HEK293T (cell line): Measurements from ENCODE around the gene IL17RA.

Source experiments
- CTCF ChIA-PET: fragments of 350-600 bp; formaldehyde crosslinking; extraction: SDS; loops from one replicate; lab custom pipeline; 2021; ENCODE audit warnings: antibody characterized with exemption, inconsistent platforms; lab: Yijun Ruan, JAX
- POLR2A ChIA-PET: fragments of 350-600 bp; formaldehyde crosslinking; extraction: SDS; loops from one replicate; lab custom pipeline; 2020; ENCODE audit warnings: antibody characterized with exemption, inconsistent platforms; lab: Yijun Ruan, JAX
- DNase-seq: peaks from one replicate; pipeline ENCODE4 v3.0.0; 2012; ENCODE audit warnings: mixed read lengths; ENCODE audit errors: extremely low spot score
- ARNT ChIP-seq: fragments of 450-650 bp; IDR thresholded peaks from 2 replicates; pipeline ENCODE4 v1.6.1; 2017; ENCODE audit warnings: mild to moderate bottlenecking
- BHLHE40 ChIP-seq: fragments of 450-650 bp; IDR thresholded peaks from 2 replicates; pipeline ENCODE4 v1.6.1; 2016; ENCODE audit warnings: mild to moderate bottlenecking, moderate library complexity, borderline replicate concordance
- CTBP1 ChIP-seq: fragments of 450-650 bp; IDR thresholded peaks from 2 replicates; pipeline ENCODE4 v1.6.1; 2016; ENCODE audit warnings: borderline replicate concordance
- ELF4 ChIP-seq: fragments of 450-650 bp; IDR thresholded peaks from 2 replicates; pipeline ENCODE4 v1.6.1; 2017; ENCODE audit warnings: antibody characterized with exemption
- FOXA1 ChIP-seq: fragments of 450-650 bp; IDR thresholded peaks from 2 replicates; pipeline ENCODE4 v1.6.1; 2016; ENCODE audit warnings: mild to moderate bottlenecking
- FOXK2 ChIP-seq: fragments of 450-650 bp; IDR thresholded peaks from 2 replicates; pipeline ENCODE4 v1.6.1; 2016; ENCODE audit warnings: mild to moderate bottlenecking
- FOXM1 ChIP-seq: fragments of 450-650 bp; IDR thresholded peaks from 2 replicates; pipeline ENCODE4 v1.6.1; 2017; ENCODE audit warnings: mild to moderate bottlenecking, borderline replicate concordance
- HDGF ChIP-seq: fragments of 450-650 bp; IDR thresholded peaks from 2 replicates; pipeline ENCODE4 v1.6.1; 2017; ENCODE audit warnings: antibody characterized with exemption, borderline replicate concordance
- L3MBTL2 ChIP-seq: fragments of 450-650 bp; conservative IDR thresholded peaks from 2 replicates; pipeline ENCODE4 v1.6.1; 2016; ENCODE audit warnings: mild to moderate bottlenecking
- LEF1 ChIP-seq: fragments of 450-650 bp; IDR thresholded peaks from 2 replicates; pipeline ENCODE4 v1.6.1; 2017; ENCODE audit warnings: mild to moderate bottlenecking, borderline replicate concordance
- NFRKB ChIP-seq: fragments of 450-650 bp; IDR thresholded peaks from 2 replicates; pipeline ENCODE4 v1.6.1; 2016; ENCODE audit warnings: mild to moderate bottlenecking, moderate library complexity
- SP1 ChIP-seq: fragments of 450-650 bp; IDR thresholded peaks from 2 replicates; pipeline ENCODE4 v1.6.1; 2017
- SUZ12 ChIP-seq: fragments of 450-650 bp; IDR thresholded peaks from 2 replicates; pipeline ENCODE4 v1.6.1; 2016; ENCODE audit warnings: mild to moderate bottlenecking
- TARDBP ChIP-seq: fragments of 450-650 bp; IDR thresholded peaks from 2 replicates; pipeline ENCODE4 v1.6.1; 2016
- ZNF384 ChIP-seq: fragments of 450-650 bp; IDR thresholded peaks from 2 replicates; pipeline ENCODE4 v1.6.1; 2016
- TF ChIP-seq, protein P1 (sequence below): fragments of 450-650 bp; IDR thresholded peaks from 2 replicates; pipeline ENCODE4 v1.6.1; 2016

Gene IL17RA

DNA sequence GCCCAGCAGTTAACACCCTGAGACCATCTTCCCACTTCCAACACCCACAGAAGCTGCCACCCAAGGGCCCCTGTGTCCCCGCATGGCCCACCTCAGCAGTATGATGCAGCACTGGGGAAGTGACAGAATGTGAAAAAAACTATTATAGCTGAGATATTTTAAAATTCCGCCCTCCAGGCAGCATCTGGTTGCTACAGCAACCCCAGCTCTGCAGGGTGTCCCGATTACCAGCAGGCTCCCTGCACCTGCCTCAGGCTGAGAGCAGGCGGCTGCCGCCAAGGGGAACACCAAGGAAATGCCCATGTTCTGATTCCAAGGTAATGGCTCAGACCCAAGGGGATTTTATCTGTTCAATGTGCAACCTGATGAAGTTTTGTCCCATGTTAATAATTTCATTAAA, 46.9 kb downstream of the IL17RA start:
- CTCF ChIA-PET: interaction anchor here (1.3 kb wide), 1 partner anchor 40 kb away, joined by 5 read pairs; no protein-coding TSS in a partner anchor
- POLR2A ChIA-PET: interaction anchor here (0.8 to 1.4 kb wide), 2 partner anchors 9 to 40 kb away, joined by 3 to 8 read pairs; no protein-coding TSS in a partner anchor
- peak; percentile 45 for DNase-seq
- TF ChIP-seq TARDBP (no peak), FOXK2 (no peak), ZNF384 (no peak), SP1 (no peak), NFRKB (no peak), SUZ12 (no peak), FOXA1 (no peak), ELF4 (no peak), FOXM1 (no peak), CTBP1 (no peak), BHLHE40 (no peak), L3MBTL2 (no peak), LEF1 (no peak), ARNT (no peak), HDGF (no peak)
- TF ChIP-seq, protein P1, sequence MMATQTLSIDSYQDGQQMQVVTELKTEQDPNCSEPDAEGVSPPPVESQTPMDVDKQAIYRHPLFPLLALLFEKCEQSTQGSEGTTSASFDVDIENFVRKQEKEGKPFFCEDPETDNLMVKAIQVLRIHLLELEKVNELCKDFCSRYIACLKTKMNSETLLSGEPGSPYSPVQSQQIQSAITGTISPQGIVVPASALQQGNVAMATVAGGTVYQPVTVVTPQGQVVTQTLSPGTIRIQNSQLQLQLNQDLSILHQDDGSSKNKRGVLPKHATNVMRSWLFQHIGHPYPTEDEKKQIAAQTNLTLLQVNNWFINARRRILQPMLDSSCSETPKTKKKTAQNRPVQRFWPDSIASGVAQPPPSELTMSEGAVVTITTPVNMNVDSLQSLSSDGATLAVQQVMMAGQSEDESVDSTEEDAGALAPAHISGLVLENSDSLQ: no peak

DNA sequence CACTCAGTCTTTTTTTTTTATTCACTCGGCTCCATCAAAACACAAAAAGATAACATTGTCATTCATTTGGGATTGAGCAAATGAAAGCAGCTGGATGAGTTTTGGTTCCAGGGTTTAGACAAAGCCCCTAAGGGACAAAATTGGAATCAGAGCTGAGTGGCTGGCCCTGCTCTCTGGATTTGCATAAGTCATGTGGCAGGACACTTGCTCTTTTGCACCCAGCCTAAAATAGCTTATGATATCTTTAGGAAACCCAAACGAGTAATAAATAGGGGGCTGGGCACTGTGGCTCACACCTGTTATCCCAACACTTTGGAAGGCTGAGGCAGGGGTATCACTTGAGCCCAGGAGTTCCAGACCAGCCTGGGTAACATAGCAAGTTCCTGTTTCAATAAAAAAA, 47.3 kb downstream of the IL17RA start:
- DNase-seq: no peak
- ChIA-PET POLR2A (interaction anchor here (0.8 to 1.4 kb wide), 2 partner anchors 10 to 39 kb away, joined by 3 to 8 read pairs; no protein-coding TSS in a partner anchor), CTCF (interaction anchor here (1.3 kb wide), 1 partner anchor 40 kb away, joined by 5 read pairs; no protein-coding TSS in a partner anchor)
- TF ChIP-seq, protein P1: no peak
- TF ChIP-seq LEF1 (no peak), ARNT (no peak), L3MBTL2 (no peak), ZNF384 (no peak), FOXK2 (no peak), TARDBP (no peak), CTBP1 (no peak)

DNA sequence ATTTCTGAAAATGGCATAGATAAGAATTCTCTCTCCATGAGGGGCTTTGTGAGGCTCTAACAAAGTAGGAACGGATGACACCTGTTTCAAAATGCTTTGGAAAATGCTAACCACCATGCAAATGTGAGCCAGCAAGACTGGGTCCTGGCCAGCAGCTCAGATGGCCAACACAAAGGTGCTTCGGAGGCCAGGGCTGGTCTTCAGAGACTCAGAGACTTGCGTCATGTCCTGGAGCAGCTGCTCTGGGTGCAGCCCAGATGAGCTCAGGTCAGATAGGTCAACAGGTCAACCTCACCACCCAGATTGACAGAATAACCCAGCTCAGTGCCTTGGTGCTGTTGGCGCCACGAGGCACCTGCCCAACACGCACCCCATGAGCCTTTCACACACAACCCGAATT, 48.3 kb downstream of the IL17RA start:
- CTCF ChIA-PET: no interaction called here
- POLR2A ChIA-PET: no interaction called here

DNA sequence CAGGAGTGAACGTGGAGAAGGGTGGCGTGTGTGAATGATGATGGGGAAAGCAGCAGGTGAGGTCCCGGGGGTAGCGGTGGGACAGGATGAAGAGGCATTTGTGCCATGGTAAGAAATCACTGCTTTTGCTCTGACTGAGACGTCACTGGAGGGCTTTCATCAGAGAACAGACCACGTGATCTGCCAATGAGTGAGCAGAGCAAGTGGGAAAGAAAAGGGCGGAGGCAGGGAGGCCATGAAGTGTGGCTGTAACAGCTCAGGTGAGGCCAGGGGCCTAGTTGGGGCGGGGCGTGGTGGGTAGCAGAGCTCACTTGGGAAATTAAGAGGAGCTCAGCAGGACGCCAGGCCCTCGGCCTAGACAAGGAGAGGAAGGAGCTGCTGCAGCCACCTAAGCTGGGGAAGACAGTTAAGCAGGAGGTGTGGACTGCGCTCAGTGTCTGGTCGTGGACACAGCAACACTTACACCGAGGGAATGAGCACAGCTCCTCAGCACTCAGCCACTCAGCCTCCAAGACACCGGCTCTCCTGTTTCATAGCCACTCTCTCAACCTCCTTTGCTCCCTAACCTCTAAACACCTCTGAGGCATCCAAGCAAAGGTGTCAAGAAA, 50.5 kb downstream of the IL17RA start:
- ChIA-PET CTCF (no interaction called here), POLR2A (interaction anchor here (1.1 kb wide), 1 partner anchor 14 kb away, joined by 3 read pairs; the partner anchor contains the start of gene TMEM121B)
- no peak for TF ChIP-seq L3MBTL2
- DNase-seq: no peak

More for the DNA sequence above, 48.3 kb downstream of the IL17RA start:
- no peak for TF ChIP-seq ARNT
- TF ChIP-seq, protein P1: no peak
- TF ChIP-seq TARDBP: no peak
- no peak for TF ChIP-seq HDGF
- no peak for TF ChIP-seq FOXK2
- no peak for TF ChIP-seq SUZ12
- TF ChIP-seq LEF1: no peak
- no peak for TF ChIP-seq SP1
- TF ChIP-seq CTBP1: no peak
- no peak for TF ChIP-seq BHLHE40
- no peak for TF ChIP-seq NFRKB
- no peak for TF ChIP-seq L3MBTL2
- no peak for TF ChIP-seq FOXA1
- TF ChIP-seq ZNF384: no peak
- TF ChIP-seq FOXM1: no peak
- TF ChIP-seq ELF4: no peak
- no peak for DNase-seq

DNA sequence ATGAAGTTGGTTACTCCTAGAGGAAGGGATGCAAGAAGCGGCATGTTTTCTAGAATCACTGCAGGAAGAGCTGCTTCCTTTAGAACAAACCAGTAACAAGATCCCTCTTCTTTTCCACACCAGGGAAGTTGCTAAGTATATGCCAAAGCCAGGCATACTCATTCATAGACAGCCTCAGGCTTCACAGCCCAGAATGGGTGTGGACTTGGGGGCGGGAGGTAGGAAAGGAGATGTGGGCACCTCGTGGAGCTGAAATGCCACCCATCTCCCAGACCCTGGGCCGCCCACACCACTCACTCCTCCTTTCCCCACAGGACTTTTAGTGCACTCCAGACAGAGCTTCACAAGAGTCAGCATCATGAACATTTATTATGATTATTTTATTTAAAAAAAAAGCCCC, 52.4 kb downstream of the IL17RA start:
- TF ChIP-seq SUZ12 (no peak), FOXM1 (no peak), ARNT (no peak), FOXA1 (no peak), FOXK2 (no peak), TARDBP (no peak), ELF4 (no peak), NFRKB (no peak), BHLHE40 (no peak), ZNF384 (no peak), L3MBTL2 (no peak)
- TF ChIP-seq, protein P1: no peak
- POLR2A ChIA-PET: no interaction called here
- CTCF ChIA-PET: no interaction called here
- no peak for DNase-seq

DNA sequence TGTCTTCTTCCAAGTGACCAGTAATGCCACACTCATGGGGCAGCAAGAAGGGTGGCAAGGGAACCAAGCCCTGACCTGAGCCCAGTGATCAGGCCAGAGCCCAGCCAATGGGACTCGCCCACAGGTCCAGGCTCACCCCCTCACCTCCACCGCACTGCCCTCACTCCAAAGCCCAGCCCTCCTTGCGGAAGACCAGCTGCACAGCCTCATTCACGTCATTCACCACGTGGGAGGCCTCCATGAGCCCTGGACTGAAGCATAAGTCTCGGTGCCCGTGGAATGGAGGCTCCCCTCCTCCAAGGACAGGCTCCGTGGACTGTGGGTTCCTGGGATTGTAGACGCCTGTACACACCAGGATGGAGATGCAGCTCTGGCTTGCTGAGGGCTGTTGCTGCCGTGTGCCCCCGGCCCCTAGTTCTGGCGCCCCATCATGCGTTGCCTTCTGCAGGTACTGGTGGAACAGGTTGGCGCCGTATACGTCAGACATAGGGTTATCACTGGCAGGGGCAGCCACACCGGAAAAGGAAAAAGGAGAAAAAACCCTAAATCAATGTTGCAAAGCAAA, 53.1 kb downstream of the IL17RA start:
- CTCF ChIA-PET: interaction anchor here (0.6 kb wide), 1 partner anchor 183 kb away, joined by 5 read pairs; no protein-coding TSS in a partner anchor
- TF ChIP-seq FOXA1: no peak
- POLR2A ChIA-PET: interaction anchor here (1.3 kb wide), 1 partner anchor 27 kb away, joined by 3 read pairs; no protein-coding TSS in a partner anchor
- DNase-seq: no peak
